Upper lobe of left lung (tissue), 6 donors: ENCODE measurements around the gene NSD2. TPM values are rescaled to one million over a fixed set of nuclear protein-coding genes. Genes with fewer than 3 reads are reported as not detected.

Experiments
- ATAC-seq, 2 donors: fragments of 200-7000 bp; cut with Tn5 transposase; one replicate each; pipeline ENCODE4 v1.9.1; 2022; ENCODE audit warnings: mild to moderate bottlenecking in 2 of 2, moderate library complexity in 2 of 2; ENCODE audit not compliant: low FRiP score in 2 of 2
- DNase-seq, 2 donors: peaks; one replicate each; pipeline ENCODE4 v3.0.0-alpha.2; 2019 to 2020
- H3K27ac ChIP-seq, 4 donors: fragments of 200-600 bp; sonication (generic); one replicate each; pipeline ENCODE4 v1.5.1; 2016 to 2019
- H3K27me3 ChIP-seq, 4 donors: fragments of 200-600 bp; sonication (generic); one replicate each; pipeline ENCODE4 v1.5.1; 2017 to 2019
- H3K36me3 ChIP-seq, 4 donors: fragments of 200-600 bp; sonication (generic); one replicate each; pipeline ENCODE4 v1.5.1; 2016 to 2019
- H3K4me1 ChIP-seq, 4 donors: fragments of 200-600 bp; sonication (generic); one replicate each; pipeline ENCODE4 v1.5.1; 2018 to 2019
- H3K4me3 ChIP-seq, 4 donors: fragments of 200-600 bp; sonication (generic); one replicate each; pipeline ENCODE4 v1.5.1; 2017 to 2019; ENCODE audit warnings: mild to moderate bottlenecking in 2 of 4, moderate library complexity in 1 of 4
- H3K9me3 ChIP-seq, 4 donors: fragments of 200-600 bp; sonication (generic); one replicate each; pipeline ENCODE4 v1.5.1; 2018 to 2019
- CTCF ChIP-seq, 6 experiments: fragments of 450-650 bp in 4 of 6; fragments of 200-600 bp in 2 of 6; sonication (generic) in 2 of 6; IDR thresholded peaks; one replicate each; pipeline ENCODE4 v1.5.1; 2016 to 2019; ENCODE audit warnings: antibody characterized with exemption in 6 of 6
- EP300 ChIP-seq, 4 donors: sonication (generic); formaldehyde crosslinking; IDR thresholded peaks; one replicate each; pipeline ENCODE4 v1.5.1; 2017; ENCODE audit warnings: antibody characterized with exemption in 4 of 4, control low read depth in 2 of 4
- POLR2A ChIP-seq, 4 donors: fragments of 450-650 bp; IDR thresholded peaks; one replicate each; pipeline ENCODE4 v1.5.1; 2016 to 2017; ENCODE audit warnings: antibody characterized with exemption in 4 of 4, mild to moderate bottlenecking in 2 of 4
- POLR2AphosphoS5 ChIP-seq, 2 donors: sonication (generic); formaldehyde crosslinking; IDR thresholded peaks; one replicate each; pipeline ENCODE4 v1.5.1; 2017; ENCODE audit warnings: antibody characterized with exemption in 2 of 2
- WGBS, 2 donors: methylation state at CpG; one replicate each; pipeline ENCODE4 v1.1.5; 2017 to 2018; 5-methylcytosine and 5-hydroxymethylcytosine counted together
- total RNA-seq, 6 donors: library from RNA; depleted of rRNA in 4 of 6; stranded (reverse); fragments of >200 nt in 4 of 6; gene quantifications; one replicate each; pipeline versions ENCODE4 v1.1.0 to v1.2.1, GENCODE V29; 2016 to 2021
- donor health status: DM: no; HTN: no; CAD: no; lungs with moderate emphysema.
- donor health status: DM: no; HTN: yes; CAD: no; lungs with severe emphysema.

Gene NSD2
- total RNA-seq, 6 donors from 2014 or later: 35.7 to 164 (median 53.1) TPM

DNA sequence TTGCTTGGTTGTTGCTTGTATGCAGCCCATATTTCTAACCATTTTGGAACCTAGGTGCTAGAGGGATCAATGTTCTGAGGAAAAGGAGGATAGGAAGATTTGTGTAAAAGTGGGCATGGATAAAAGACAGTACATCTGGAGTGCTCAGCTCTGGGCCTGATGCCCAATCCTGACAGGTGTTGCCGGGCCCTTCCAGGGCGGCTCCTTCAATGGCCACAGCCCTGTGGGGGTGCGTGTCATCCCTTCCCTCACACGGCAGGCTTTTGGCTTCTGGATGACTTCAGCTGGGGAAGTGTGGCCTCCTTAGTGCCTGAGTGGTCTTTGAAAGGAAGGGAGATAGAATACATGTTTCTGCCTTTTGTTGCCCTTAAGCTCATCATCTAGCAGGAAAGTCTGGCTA is 90.4 kb downstream of the NSD2 start:
- Histone ChIP-seq H3K4me1 (no peaks in the 10 kb centered on the region), H3K27me3 (no peaks in the 10 kb centered on the region), H3K36me3 (peaks cover 4 to 71% (median 43%) of the 10 kb centered on the region in 4 donors), H3K4me3 (no peak overlapping the region), H3K27ac (no peak overlapping the region), H3K9me3 (no peaks in the 10 kb centered on the region)
- ATAC-seq (no peak), DNase-seq (no peak)
- WGBS, 2 donors: 83 to 89% methylated on average over 4 of the region's 4 CpGs
- no peak for TF ChIP-seq EP300 (IDR thresholded peaks at IDR 0.05)
- TF ChIP-seq POLR2AphosphoS5 (IDR thresholded peaks at IDR 0.05): no peak

- 87 to 91% methylated on average over 4 of the region's 4 CpGs for WGBS, 2 donors
- H3K4me3 ChIP-seq: no peak overlapping the region
- H3K36me3 ChIP-seq: peaks cover 2 to 60% (median 42%) of the 10 kb centered on the region in 4 donors
- H3K27me3 ChIP-seq: no peaks in the 10 kb centered on the region
- no peak overlapping the region for H3K27ac ChIP-seq
- DNase-seq (no peak), ATAC-seq (no peak)
- H3K4me1 ChIP-seq: no peaks in the 10 kb centered on the region
- no peaks in the 10 kb centered on the region for H3K9me3 ChIP-seq
- no peak for TF ChIP-seq CTCF (IDR thresholded peaks at IDR 0.05)
Observed at GRCh38 chr4:1962980-1963379, 91.8 kb downstream of the NSD2 start.

GRCh38 chr4:1964443-1964842 is 93.2 kb downstream of the NSD2 start:
- ATAC-seq: no peak
- Histone ChIP-seq H3K27me3 (no peaks in the 10 kb centered on the region), H3K4me3 (no peak overlapping the region), H3K36me3 (peaks cover 0 to 52% (median 38%) of the 10 kb centered on the region in 4 donors), H3K9me3 (no peaks in the 10 kb centered on the region), H3K27ac (no peak overlapping the region), H3K4me1 (no peaks in the 10 kb centered on the region)
- 47 to 66% methylated on average over 6 of the region's 6 CpGs for WGBS, 2 donors
- TF ChIP-seq EP300 (IDR thresholded peaks at IDR 0.05): no peak
- no peak for TF ChIP-seq POLR2A (IDR thresholded peaks at IDR 0.05)
- TF ChIP-seq POLR2AphosphoS5 (IDR thresholded peaks at IDR 0.05): no peak
- no peak for TF ChIP-seq CTCF (IDR thresholded peaks at IDR 0.05)
- DNase-seq: no peak

DNA sequence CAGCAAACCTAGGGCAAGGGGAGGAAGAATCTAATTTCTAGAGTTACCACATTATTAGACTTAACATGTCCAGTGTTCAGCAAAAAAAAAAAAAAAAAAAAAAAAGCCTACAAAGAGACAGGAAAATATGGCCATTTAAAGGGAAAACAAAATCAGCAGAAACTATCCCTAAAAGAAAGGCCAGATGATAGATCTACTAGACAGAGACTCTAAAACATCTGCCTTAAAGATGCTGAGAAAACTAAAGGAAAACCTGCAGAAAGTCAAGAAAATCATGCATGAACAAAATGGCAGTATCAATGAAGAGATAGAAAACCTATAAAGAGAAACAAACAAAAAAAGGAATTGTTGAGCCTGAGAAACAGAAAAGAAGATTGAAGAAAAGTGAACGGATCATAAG is 93.8 kb downstream of the NSD2 start:
- H3K27ac ChIP-seq: no peak overlapping the region
- no peaks in the 10 kb centered on the region for H3K27me3 ChIP-seq
- ATAC-seq (no peak), DNase-seq (no peak)
- TF ChIP-seq EP300 (IDR thresholded peaks at IDR 0.05) (no peak), POLR2A (IDR thresholded peaks at IDR 0.05) (no peak), POLR2AphosphoS5 (IDR thresholded peaks at IDR 0.05) (no peak), CTCF (IDR thresholded peaks at IDR 0.05) (no peak)
- H3K36me3 ChIP-seq: peaks cover 0 to 47% (median 35%) of the 10 kb centered on the region in 4 donors
- no peaks in the 10 kb centered on the region for H3K9me3 ChIP-seq
- H3K4me3 ChIP-seq: no peak overlapping the region
- no peaks in the 10 kb centered on the region for H3K4me1 ChIP-seq
- 97% methylated on average over 1 of the region's 1 CpG for WGBS, 2 donors

- TF ChIP-seq EP300 (IDR thresholded peaks at IDR 0.05): no peak
- TF ChIP-seq CTCF (IDR thresholded peaks at IDR 0.05): no peak
- TF ChIP-seq POLR2AphosphoS5 (IDR thresholded peaks at IDR 0.05): no peak
- no peak for TF ChIP-seq POLR2A (IDR thresholded peaks at IDR 0.05)
- Histone ChIP-seq H3K9me3 (no peaks in the 10 kb centered on the region), H3K4me3 (no peak overlapping the region), H3K27me3 (no peaks in the 10 kb centered on the region), H3K27ac (no peak overlapping the region), H3K36me3 (peaks cover 0 to 35% (median 16%) of the 10 kb centered on the region in 4 donors), H3K4me1 (no peaks in the 10 kb centered on the region)
- 86 to 88% methylated on average over 5 of the region's 5 CpGs for WGBS, 2 donors
- DNase-seq: no peak
- ATAC-seq: no peak
Observed at GRCh38 chr4:1967512-1968149, 96.4 kb downstream of the NSD2 start.
